ENCODE results near the gene RB1.
"Not testable (repeated sequence)": the region's sequence is repeated elsewhere in the genome, so short reads cannot be mapped to it uniquely, and the experiment has no call there.

RB1 gene

GRCh38 chr13:48297131-48297786 lies 6.3 kb upstream of the RB1 start:
- no peak for DNase-seq (ENCODE audit: low spot score)

GRCh38 chr13:48299591-48299990 lies 4.0 kb upstream of the RB1 start:
- DNase-seq (ENCODE audit: low spot score) = peak; percentile 43

- peak; percentile 11 for DNase-seq (ENCODE audit: low spot score)
Measured at GRCh38 chr13:48302871-48303358, 636 bp upstream of the RB1 start.

- DNase-seq (ENCODE audit: low spot score) = peak; percentile 12
Measured at GRCh38 chr13:48304143-48304876, 759 bp downstream of the RB1 start.

DNA sequence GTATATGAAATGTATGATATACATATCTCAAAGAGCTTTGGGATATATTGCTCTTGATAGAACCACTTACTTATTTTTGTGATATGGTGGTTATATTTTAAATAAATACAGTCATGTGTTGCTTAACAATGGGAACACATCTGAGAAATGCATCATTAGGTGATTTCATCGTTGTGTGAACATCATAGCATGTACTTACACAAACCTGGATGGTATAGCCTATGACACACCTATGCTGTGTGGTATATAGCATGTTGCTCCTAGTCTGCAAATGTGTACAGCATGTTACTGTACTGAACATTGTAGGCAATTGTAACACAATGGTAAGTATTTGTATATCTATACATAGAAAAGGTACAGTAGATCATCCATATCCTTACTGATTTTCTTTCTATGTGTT lies 7.7 kb downstream of the RB1 start:
- DNase-seq (ENCODE audit: low spot score) = no peak

GRCh38 chr13:48315969-48316650 lies 12.6 kb downstream of the RB1 start:
- no peak for DNase-seq (ENCODE audit: low spot score)

DNA sequence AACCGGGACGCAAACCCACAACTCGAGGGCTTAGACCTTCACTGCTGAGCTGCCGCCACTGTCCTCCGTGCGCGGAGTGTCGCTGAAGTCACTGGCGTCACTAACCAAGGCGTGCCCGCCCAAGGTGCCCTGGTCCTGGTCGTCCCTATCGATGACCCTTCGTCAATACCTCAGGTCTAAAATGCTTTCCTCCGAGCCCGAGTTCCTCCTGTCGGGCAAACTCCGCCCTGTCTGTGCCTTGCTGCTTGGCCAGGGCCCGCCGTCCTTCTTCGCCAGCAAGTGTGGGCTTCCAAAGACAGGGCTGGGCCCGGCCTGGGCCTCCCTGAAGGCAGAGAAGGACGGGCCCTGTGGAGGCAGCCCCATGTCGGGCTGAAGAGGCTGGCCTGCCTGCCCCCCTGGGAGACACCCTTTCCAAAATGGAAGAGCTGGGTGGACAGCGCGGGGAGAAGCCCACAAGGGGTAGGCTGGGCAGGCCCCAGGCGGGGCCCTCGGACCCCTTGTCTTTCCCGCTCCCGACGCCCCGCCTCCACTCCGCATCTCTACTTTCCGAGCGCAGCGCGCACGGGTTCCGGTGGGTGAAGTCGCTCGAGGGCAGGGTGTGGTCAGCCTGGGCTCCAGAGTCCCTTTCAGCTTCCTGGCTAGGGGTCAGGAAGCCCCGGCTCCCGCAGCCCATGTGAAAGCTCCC lies 13.4 kb downstream of the RB1 start:
- no peak for DNase-seq (ENCODE audit: low spot score)

- DNase-seq (ENCODE audit: low spot score) = no peak
Measured at GRCh38 chr13:48317511-48318376, 14.2 kb downstream of the RB1 start.

- no peak for DNase-seq (ENCODE audit: low spot score)
Measured at GRCh38 chr13:48318377-48318811, 14.8 kb downstream of the RB1 start.

DNA sequence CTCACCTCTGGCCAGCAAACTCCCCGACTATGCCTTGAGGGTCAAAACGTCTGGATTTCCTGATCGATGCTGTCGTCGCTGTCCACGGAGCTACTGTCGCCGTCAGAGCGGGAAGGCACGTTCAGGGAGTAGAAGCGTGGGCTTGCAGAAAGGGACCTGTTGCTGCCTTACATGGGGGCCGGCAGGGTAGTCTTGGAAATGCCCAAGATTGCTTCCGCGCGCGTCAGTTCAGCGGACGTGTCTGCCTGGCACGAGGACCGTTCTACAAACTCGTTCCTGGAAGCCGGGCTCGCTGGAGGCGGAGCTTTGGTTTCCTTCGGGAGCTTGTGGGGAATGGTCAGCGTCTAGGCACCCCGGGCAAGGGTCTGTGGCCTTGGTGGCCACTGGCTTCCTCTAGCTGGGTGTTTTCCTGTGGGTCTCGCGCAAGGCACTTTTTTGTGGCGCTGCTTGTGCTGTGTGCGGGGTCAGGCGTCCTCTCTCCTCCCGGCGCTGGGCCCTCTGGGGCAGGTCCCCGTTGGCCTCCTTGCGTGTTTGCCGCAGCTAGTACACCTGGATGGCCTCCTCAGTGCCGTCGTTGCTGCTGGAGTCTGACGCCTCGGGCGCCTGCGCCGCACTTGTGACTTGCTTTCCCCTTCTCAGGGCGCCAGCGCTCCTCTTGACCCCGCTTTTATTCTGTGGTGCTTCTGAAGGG lies 15.4 kb downstream of the RB1 start:
- DNase-seq (ENCODE audit: low spot score) = no peak

GRCh38 chr13:48319531-48320398 lies 16.2 kb downstream of the RB1 start:
- DNase-seq (ENCODE audit: low spot score) = no peak

GRCh38 chr13:48320399-48320790 lies 16.8 kb downstream of the RB1 start:
- DNase-seq (ENCODE audit: low spot score) = no peak

- no peak for DNase-seq (ENCODE audit: low spot score)
Measured at GRCh38 chr13:48320891-48321510, 17.4 kb downstream of the RB1 start.

DNA sequence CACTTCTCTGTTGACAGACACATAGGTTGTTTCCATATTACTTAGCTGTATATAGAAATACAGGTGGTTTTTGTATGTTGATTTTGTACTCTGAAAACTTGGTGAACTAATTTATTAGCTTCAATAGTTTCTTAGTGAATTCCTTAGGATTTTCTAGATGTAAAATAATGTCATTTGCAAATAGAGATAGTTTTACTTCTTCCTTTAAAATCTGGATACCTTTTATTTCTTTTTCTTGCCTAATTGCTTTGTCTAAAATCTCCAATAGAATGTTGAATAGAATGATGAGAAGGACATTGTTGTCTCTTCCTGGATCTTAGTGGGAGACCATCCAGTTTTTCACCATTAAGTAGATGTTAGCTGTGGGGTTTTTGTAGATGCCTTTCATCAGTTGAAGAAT lies 18.7 kb downstream of the RB1 start:
- no peak for DNase-seq (ENCODE audit: low spot score)

GRCh38 chr13:48333976-48334375 lies 30.4 kb downstream of the RB1 start:
- no peak for DNase-seq (ENCODE audit: low spot score)

DNA sequence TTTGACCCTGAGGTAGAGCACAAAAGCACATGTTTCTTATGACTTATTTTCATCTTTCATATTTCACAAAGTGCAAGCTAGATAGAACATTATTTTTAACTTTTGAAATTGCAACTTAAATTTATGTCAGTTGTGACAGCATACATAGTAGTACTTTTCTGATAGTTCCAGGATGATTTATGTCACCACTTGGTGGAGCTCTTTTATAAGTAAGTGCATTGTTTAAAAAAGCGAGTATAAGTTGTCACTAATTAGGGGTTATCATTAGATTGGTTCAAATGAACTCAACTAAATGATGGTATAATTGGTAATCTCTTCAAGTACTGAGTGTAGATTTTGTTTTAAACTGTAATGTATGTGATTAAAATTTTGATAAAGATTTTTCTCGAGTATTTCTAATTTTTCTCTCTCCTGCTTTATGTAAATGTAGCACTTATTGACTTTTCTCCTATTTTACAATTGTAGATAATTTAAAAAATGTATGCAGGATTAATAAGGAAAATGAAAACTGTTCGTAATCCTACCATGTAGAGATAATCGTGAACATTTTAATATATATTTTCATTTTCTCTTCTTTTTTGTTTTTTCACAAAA lies 31.1 kb downstream of the RB1 start:
- DNase-seq (ENCODE audit: low spot score) = peak; percentile 31

DNA sequence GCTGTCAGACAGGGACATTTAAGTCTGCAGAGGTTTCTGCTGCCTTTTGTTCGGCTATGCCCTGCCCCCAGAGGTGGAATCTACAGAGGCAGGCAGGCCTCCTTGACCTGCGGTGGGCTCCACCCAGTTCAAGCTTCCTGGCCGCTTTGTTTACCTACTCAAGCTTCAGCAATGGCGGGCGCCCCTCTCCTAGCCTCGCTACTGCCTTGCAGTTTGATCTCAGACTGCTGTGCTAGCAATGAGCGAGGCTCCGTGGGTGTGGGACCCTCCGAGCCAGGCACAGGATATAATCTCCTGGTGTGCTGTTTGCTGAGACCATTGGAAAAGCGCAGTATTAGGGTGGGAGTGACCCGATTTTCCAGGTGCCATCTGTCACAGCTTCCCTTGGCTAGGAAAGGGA lies 35.6 kb downstream of the RB1 start:
- not testable (repeated sequence) for DNase-seq (ENCODE audit: low spot score)

DNA sequence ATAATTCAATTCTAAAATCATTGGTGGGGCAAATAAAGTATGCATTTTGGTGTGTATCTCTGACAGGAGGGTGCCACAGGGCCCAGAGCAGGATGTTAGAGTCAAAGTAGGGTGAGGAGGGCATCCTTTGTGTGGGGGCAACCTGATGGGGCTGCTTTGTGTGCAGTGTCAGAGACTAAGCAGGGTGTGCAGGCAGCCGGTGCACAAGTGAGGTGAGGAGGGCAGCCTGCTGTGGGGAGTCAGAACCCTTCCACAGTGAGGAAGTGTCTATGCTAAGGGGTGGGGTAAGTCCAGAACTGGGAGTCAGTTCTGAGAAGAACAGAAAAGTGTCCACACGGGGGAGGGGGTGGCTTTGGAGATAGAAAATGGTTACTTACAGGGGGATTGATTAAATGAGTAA lies 40.7 kb downstream of the RB1 start:
- DNase-seq (ENCODE audit: low spot score) = no peak

GRCh38 chr13:48346583-48346982 lies 43.0 kb downstream of the RB1 start:
- DNase-seq (ENCODE audit: low spot score) = no peak
